Neural crest cell (in vitro differentiated cells): ENCODE measurements around the gene ACRBP. TPM values are rescaled to one million over a fixed set of nuclear protein-coding genes. Genes with fewer than 3 reads are reported as not detected.

Source experiments
- DNase-seq: peaks from one replicate; pipeline ENCODE4 v3.0.0; 2021; ENCODE audit warnings: low read depth, mixed read lengths, low spot score
- H3K27ac Mint-ChIP-seq: one replicate; pipeline ENCODE4 v1.8.0; 2021; ENCODE audit warnings: mild to moderate bottlenecking, mixed read lengths; ENCODE audit not compliant: unreplicated experiment
- H3K27me3 Mint-ChIP-seq: 2 replicates; pipeline ENCODE4 v1.8.0; 2021; ENCODE audit warnings: low read depth, mild to moderate bottlenecking, mixed read lengths
- H3K36me3 Mint-ChIP-seq: 2 replicates; pipeline ENCODE4 v1.8.0; 2021; ENCODE audit warnings: low read depth, mild to moderate bottlenecking, mixed read lengths
- H3K4me1 Mint-ChIP-seq: 2 replicates; pipeline ENCODE4 v1.8.0; 2021; ENCODE audit warnings: mixed read lengths
- H3K4me3 Mint-ChIP-seq: one replicate; pipeline ENCODE4 v1.8.0; 2021; ENCODE audit warnings: mild to moderate bottlenecking, mixed read lengths
- H3K9me3 Mint-ChIP-seq: 2 replicates; pipeline ENCODE4 v1.8.0; 2021; ENCODE audit warnings: mixed read lengths
- CTCF ChIP-seq: fragments of 200-600 bp; sonication (generic); conservative IDR thresholded peaks from 2 replicates; pipeline ENCODE4 v1.5.0; 2021; ENCODE audit warnings: antibody characterized with exemption, mild to moderate bottlenecking
- total RNA-seq: library from RNA; stranded (reverse); gene quantifications from 2 replicates; pipeline ENCODE4 v1.2.1, GENCODE V29; 2021

Gene ACRBP
- total RNA-seq, 1 donor from 2014 or later, result 1.9 TPM

DNA sequence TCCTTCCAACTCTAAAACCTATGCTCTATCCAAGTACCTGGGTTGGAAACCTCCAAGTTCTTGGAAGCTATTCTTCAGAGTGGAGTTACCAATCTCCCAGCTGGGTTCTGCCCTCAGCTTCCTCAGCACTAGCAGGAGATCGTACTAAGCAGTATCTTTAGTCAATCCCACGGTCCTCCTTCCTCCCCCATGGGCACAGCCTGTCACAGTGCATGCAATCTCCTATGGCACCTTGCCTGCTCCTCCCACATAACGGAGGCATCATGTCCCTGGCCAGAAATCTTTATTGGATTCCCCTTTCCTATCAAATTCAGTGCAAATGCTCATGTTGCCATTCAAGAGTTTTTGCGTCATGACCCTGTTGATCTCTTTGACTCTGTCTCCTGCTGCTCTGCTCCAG is 6.1 kb downstream of the ACRBP start:
- Mint-ChIP-seq H3K27me3 (peaks cover 25% of the 10 kb centered on the region), H3K9me3 (no peaks in the 10 kb centered on the region), H3K4me1 (peaks cover 6% of the 10 kb centered on the region), H3K4me3 (no peak overlapping the region), H3K27ac (no peak overlapping the region), H3K36me3 (peaks cover 4% of the 10 kb centered on the region)
- no peak for DNase-seq
- TF ChIP-seq CTCF, result no peak

DNA sequence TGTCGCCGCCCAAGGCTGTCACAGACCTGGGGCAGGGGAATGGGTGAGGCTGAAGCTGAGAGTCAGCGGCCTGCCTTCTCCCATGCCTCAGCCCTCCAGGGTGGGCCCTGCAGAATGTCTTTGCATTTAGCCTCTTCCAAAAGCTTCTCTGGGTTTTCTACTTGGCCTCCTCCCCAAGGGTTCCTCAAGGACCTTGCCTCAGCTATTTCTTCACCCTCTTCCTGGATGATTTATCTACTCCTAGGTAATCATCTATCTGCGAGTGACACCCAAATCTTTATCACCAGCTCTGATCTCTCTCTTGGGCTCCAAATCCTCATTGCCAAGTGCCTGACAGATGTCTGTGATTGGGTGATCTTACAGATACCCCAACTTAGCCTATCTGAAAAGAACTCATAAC is 6.7 kb downstream of the ACRBP start:
- Mint-ChIP-seq H3K27ac (no peak overlapping the region), H3K36me3 (peaks cover 4% of the 10 kb centered on the region), H3K4me1 (peaks cover 6% of the 10 kb centered on the region), H3K4me3 (no peak overlapping the region), H3K9me3 (no peaks in the 10 kb centered on the region), H3K27me3 (peaks cover 25% of the 10 kb centered on the region)
- no peak for TF ChIP-seq CTCF
- DNase-seq, result no peak

DNA sequence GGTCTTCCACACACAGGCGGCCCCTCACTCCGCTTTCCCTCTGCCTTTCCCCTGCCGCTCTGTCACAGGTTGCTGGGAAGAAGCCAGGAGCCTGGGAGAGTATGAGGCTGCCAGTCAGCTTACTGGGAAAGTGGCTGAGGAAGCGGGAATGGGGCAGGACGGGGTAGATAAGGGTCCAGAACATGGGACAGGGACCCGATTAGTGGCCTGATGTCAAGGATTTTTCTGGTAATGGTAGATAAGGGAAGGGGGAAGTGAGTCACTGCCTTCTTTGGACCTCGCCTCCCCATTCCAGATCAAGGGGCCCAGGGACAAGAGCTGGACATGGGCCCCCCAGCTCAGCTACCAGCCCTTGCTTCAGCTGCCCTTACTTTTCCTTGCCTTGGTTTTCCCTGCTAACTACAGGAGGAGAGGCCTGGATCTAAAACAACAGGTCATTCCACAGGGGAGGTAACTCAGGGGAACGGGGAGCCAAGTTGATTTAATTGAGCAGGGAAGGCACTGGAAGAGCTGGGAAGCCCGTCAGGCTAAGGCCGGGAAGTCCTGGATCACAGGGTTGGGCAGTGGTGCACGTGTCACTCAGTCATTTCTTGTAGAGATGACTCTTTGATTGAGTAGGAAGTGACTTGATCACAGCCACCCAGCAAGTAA is 8.0 kb downstream of the ACRBP start:
- no peak overlapping the region for H3K27ac Mint-ChIP-seq
- peaks cover under 1% of the 10 kb centered on the region for H3K4me1 Mint-ChIP-seq
- TF ChIP-seq CTCF, result no peak
- DNase-seq, result no peak
- no peaks in the 10 kb centered on the region for H3K9me3 Mint-ChIP-seq
- peaks cover 20% of the 10 kb centered on the region for H3K27me3 Mint-ChIP-seq
- H3K36me3 Mint-ChIP-seq, result peaks cover 4% of the 10 kb centered on the region
- no peak overlapping the region for H3K4me3 Mint-ChIP-seq

GRCh38 chr12:6638305-6638704 is 8.9 kb downstream of the ACRBP start:
- no peaks in the 10 kb centered on the region for H3K4me1 Mint-ChIP-seq
- H3K27me3 Mint-ChIP-seq, result peaks cover 19% of the 10 kb centered on the region
- no peak overlapping the region for H3K4me3 Mint-ChIP-seq
- no peaks in the 10 kb centered on the region for H3K9me3 Mint-ChIP-seq
- H3K36me3 Mint-ChIP-seq, result no peaks in the 10 kb centered on the region
- peak overlapping the region; percentile 50 for H3K27ac Mint-ChIP-seq
- DNase-seq, result no peak
- no peak for TF ChIP-seq CTCF

GRCh38 chr12:6635856-6636531 is 11.2 kb downstream of the ACRBP start, which contains the start of gene LPAR5:
LPAR5 (minus strand) TSS chr12:6635959; CDS start chr12:6621248, 14,711 bp downstream.
- H3K4me1 Mint-ChIP-seq, result peaks cover 21% of the 10 kb centered on the region
- TF ChIP-seq CTCF, result no peak
- no peaks in the 10 kb centered on the region for H3K9me3 Mint-ChIP-seq
- no peak within 1 kb of the TSS for H3K27ac Mint-ChIP-seq
- peaks cover 3% of the 10 kb centered on the region for H3K27me3 Mint-ChIP-seq
- H3K36me3 Mint-ChIP-seq, result no peaks in the 10 kb centered on the region
- DNase-seq, result no peak
- H3K4me3 Mint-ChIP-seq, result no peak within 1 kb of the TSS
